DND-41 (cell line): ENCODE data around the gene FCHO2.

Experiments
- EZH2 ChIP-seq: IDR thresholded peaks from 3 replicates; pipeline ENCODE4 v1.6.1; 2012; ENCODE audit warnings: borderline replicate concordance, low read depth, mild to moderate bottlenecking, moderate library complexity, low read length, inconsistent platforms; ENCODE audit not compliant: severe bottlenecking
- TF ChIP-seq, protein P1 (sequence below): IDR thresholded peaks from 2 replicates; pipeline ENCODE4 v1.5.1; 2012; ENCODE audit warnings: borderline replicate concordance, low read length, moderate library complexity, mild to moderate bottlenecking; ENCODE audit not compliant: poor library complexity, severe bottlenecking; ENCODE audit errors: extremely low read depth

DNA sequence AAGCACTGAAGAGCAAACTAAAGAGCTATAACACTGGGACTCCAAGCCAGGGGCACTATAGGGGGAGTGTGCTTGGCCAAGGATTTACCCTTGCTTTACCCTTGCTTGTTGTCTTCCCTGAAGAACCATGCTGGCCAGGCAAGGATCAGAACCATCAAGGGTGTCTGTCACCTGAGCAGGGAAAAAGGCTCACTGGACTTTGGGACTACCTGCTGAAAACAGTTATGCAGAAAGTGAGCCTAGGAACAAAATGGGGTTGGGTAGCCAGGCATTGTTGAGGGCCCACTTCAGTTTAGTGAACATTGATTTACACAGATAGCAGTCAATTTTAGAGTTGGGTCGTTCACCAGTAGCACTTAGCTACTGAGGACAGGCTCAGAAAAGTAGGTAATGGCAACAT, 156.5 kb downstream of the FCHO2 start:
- TF ChIP-seq, protein P1, sequence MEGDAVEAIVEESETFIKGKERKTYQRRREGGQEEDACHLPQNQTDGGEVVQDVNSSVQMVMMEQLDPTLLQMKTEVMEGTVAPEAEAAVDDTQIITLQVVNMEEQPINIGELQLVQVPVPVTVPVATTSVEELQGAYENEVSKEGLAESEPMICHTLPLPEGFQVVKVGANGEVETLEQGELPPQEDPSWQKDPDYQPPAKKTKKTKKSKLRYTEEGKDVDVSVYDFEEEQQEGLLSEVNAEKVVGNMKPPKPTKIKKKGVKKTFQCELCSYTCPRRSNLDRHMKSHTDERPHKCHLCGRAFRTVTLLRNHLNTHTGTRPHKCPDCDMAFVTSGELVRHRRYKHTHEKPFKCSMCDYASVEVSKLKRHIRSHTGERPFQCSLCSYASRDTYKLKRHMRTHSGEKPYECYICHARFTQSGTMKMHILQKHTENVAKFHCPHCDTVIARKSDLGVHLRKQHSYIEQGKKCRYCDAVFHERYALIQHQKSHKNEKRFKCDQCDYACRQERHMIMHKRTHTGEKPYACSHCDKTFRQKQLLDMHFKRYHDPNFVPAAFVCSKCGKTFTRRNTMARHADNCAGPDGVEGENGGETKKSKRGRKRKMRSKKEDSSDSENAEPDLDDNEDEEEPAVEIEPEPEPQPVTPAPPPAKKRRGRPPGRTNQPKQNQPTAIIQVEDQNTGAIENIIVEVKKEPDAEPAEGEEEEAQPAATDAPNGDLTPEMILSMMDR, result no peak
- no peak for TF ChIP-seq EZH2
